B cell (primary cell): ENCODE data around the gene ADGRE1. TPM values are rescaled to one million over a fixed set of nuclear protein-coding genes. Genes with fewer than 3 reads are reported as not detected.

Source experiments
- ATAC-seq: fragments of 200-7000 bp; cut with Tn5 transposase; one replicate; pipeline ENCODE4 v1.10.0; 2021; ENCODE audit warnings: low read depth, mild to moderate bottlenecking, moderate number of reproducible peaks, moderate library complexity
- CTCF ChIA-PET: fragments of 350-600 bp; sonication (Branson Sonifier 250); formaldehyde crosslinking; loops from one replicate; lab custom pipeline; 2021; ENCODE audit warnings: antibody characterized with exemption, inconsistent platforms; lab: Charles Lee
- POLR2A ChIA-PET: fragments of 350-600 bp; sonication (Branson Sonifier 250); formaldehyde crosslinking; loops from one replicate; lab custom pipeline; 2021; ENCODE audit warnings: antibody characterized with exemption; lab: Charles Lee
- DNase-seq: peaks from one replicate; pipeline ENCODE4 v3.0.0; 2013
- H2AFZ ChIP-seq: 2 replicates; pipeline ENCODE4 v1.6.1; 2012; ENCODE audit warnings: mild to moderate bottlenecking, low read depth, low read length; ENCODE audit not compliant: insufficient read depth, poor library complexity, severe bottlenecking
- H3K27ac ChIP-seq, 2 donors: 1 replicate in 1 of 2; 2 replicates in 1 of 2; pipeline ENCODE4 v1.5.1; 2012 to 2013; ENCODE audit warnings: low read length in 2 of 2, mild to moderate bottlenecking in 2 of 2, moderate library complexity in 1 of 2
- H3K27me3 ChIP-seq, 4 experiments: fragments of 200-600 bp in 1 of 4; sonication (generic) in 1 of 4; replicated peaks in 1 of 4; 1 replicate in 2 of 4; 2 replicates in 2 of 4; pipeline versions ENCODE4 v1.6.1 to v1.7.0; 2013 to 2016; ENCODE audit warnings: low read length in 3 of 4, mild to moderate bottlenecking in 2 of 4, mixed read lengths in 1 of 4, moderate library complexity in 1 of 4; ENCODE audit not compliant: insufficient read depth in 4 of 4, control insufficient read depth in 3 of 4; ENCODE audit errors: control extremely low read depth in 1 of 4
- H3K36me3 ChIP-seq, 2 experiments: replicated peaks in 1 of 2; 1 replicate in 1 of 2; 2 replicates in 1 of 2; pipeline versions ENCODE4 v1.6.1 to v1.7.1; 2013; ENCODE audit warnings: low read length in 1 of 2; ENCODE audit not compliant: insufficient read depth in 2 of 2, control insufficient read depth in 1 of 2; ENCODE audit errors: control extremely low read depth in 1 of 2, extremely low read depth in 1 of 2
- H3K4me1 ChIP-seq, 2 donors: fragments of 200-600 bp in 1 of 2; sonication (generic) in 1 of 2; 1 replicate in 1 of 2; 2 replicates in 1 of 2; pipeline versions ENCODE4 v1.5.1 to v1.6.1; 2013 to 2017; ENCODE audit warnings: low read length in 2 of 2; ENCODE audit not compliant: control insufficient read depth in 2 of 2, insufficient read depth in 2 of 2
- H3K4me2 ChIP-seq: replicated peaks from 2 replicates; pipeline ENCODE3; 2012; ENCODE audit warnings: mild to moderate bottlenecking, low read depth, low read length; ENCODE audit not compliant: poor library complexity, severe bottlenecking
- H3K4me3 ChIP-seq, 5 experiments: fragments of 200-600 bp in 1 of 5; sonication (generic) in 1 of 5; 1 replicate in 3 of 5; 2 replicates in 2 of 5; pipeline versions ENCODE4 v1.5.1 to v1.7.0; 2011 to 2016; ENCODE audit warnings: low read length in 4 of 5, mild to moderate bottlenecking in 4 of 5, low read depth in 2 of 5, control low read depth in 1 of 5, moderate library complexity in 1 of 5; ENCODE audit not compliant: insufficient read depth in 1 of 5; ENCODE audit errors: control extremely low read depth in 1 of 5, extremely low read depth in 1 of 5
- H3K79me2 ChIP-seq: fragments of 200-600 bp; sonication (generic); one replicate; pipeline ENCODE4 v1.6.0; 2016; ENCODE audit warnings: low read length; ENCODE audit not compliant: control insufficient read depth, insufficient read depth
- H3K9ac ChIP-seq: fragments of 200-600 bp; sonication (generic); 2 replicates; pipeline ENCODE4 v1.6.1; 2017; ENCODE audit warnings: mild to moderate bottlenecking, low read length, moderate library complexity
- H3K9me3 ChIP-seq, 3 donors: one replicate each; pipeline versions ENCODE4 v1.6.1 to v1.7.1; 2013; ENCODE audit warnings: low read length in 2 of 3; ENCODE audit not compliant: control insufficient read depth in 2 of 3, insufficient read depth in 1 of 3; ENCODE audit errors: control extremely low read depth in 1 of 3
- H4K20me1 ChIP-seq: 2 replicates; pipeline ENCODE4 v1.6.0; 2012; ENCODE audit warnings: mild to moderate bottlenecking, low read length; ENCODE audit not compliant: insufficient read depth, control insufficient read depth, poor library complexity, severe bottlenecking
- H3K27ac Mint-ChIP-seq: one replicate; pipeline ENCODE4 v1.8.0; 2021; ENCODE audit warnings: mixed read lengths
- H3K27me3 Mint-ChIP-seq: one replicate; pipeline ENCODE4 v1.8.0; 2021; ENCODE audit warnings: mixed read lengths
- H3K4me1 Mint-ChIP-seq: one replicate; pipeline ENCODE4 v1.8.0; 2021; ENCODE audit warnings: mixed read lengths
- H3K4me3 Mint-ChIP-seq: one replicate; pipeline ENCODE4 v1.8.0; 2021; ENCODE audit warnings: mixed read lengths
- H3K9me3 Mint-ChIP-seq: one replicate; pipeline ENCODE4 v1.8.0; 2022; ENCODE audit warnings: mixed read lengths; ENCODE audit not compliant: insufficient read depth
- EZH2 ChIP-seq: IDR thresholded peaks from 2 replicates; pipeline ENCODE4 v1.6.1; 2012; ENCODE audit warnings: borderline replicate concordance, low read depth, mild to moderate bottlenecking, moderate library complexity, low read length; ENCODE audit not compliant: insufficient read depth, poor library complexity, severe bottlenecking
- WGBS: methylation state at CpG from one replicate; pipeline ENCODE4 v1.1.5; 2013; ENCODE audit warnings: missing lambda C conversion rate; ENCODE audit not compliant: insufficient coverage; 5-methylcytosine and 5-hydroxymethylcytosine counted together
- intact Hi-C: fragments of 100-400 bp; cut with micrococcal nuclease; formaldehyde crosslinking; loops from one replicate; pipeline ENCODE4 v1.10.0; 2022
- polyA plus RNA-seq: library from polyadenylated mRNA; depleted of rRNA; stranded (reverse); fragments of >200 nt; gene quantifications from 2 replicates; pipeline ENCODE4 v1.2.3, GENCODE V29; 2012
- total RNA-seq, 2 donors: library from RNA; stranded (reverse); fragments of 120-200 nt in 1 of 2; gene quantifications; 1 replicate in 1 of 2; 2 replicates in 1 of 2; pipeline versions ENCODE4 v1.2.3 to v1.2.4, GENCODE V29; 2013 to 2022
- TF ChIP-seq, protein P1 (sequence below): fragments of 200-600 bp; IDR thresholded peaks from one replicate; pipeline ENCODE4 v1.8.0; 2022; ENCODE audit warnings: antibody characterized with exemption, mild to moderate bottlenecking

Gene ADGRE1
- total and polyA plus RNA-seq, 2 donors (not counting 1 experiment from before 2014, with no cell fraction given), result 0.21 TPM; not detected in 1

DNA sequence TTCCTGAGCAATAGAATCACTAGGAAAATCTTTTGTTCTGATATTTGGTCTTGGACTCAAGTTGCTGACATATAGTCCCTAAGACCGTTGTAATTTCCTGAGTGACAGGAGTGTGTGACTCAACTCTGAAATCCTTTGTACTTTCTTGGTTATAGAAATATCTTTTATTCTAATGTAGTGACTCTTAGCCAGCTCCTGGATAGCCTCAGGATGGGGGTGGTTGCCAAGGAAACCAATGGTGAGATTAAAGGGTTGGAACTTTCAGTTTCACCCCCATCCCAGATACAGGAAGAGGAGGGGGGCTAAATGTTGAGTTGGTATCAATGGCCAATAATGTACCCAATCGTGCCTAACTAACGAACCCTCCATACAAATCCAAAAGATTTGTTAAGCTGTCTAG is 92.0 kb downstream of the ADGRE1 start:
- Histone ChIP-seq H3K36me3 (no peaks in the 10 kb centered on the region), H3K27me3 (no peaks in the 10 kb centered on the region), H3K4me1 (no peaks in the 10 kb centered on the region), H3K4me2 (no peak overlapping the region), H4K20me1 (no peaks in the 10 kb centered on the region), H2AFZ (no peak overlapping the region), H3K79me2 (no peaks in the 10 kb centered on the region), H3K9ac (no peak overlapping the region), H3K27ac (no peak overlapping the region), H3K4me3 (no peak overlapping the region), H3K9me3 (peaks cover 4 to 24% (median 23%) of the 10 kb centered on the region in 3 donors)
- Mint-ChIP-seq H3K4me1 (no peaks in the 10 kb centered on the region), H3K9me3 (peaks cover 14% of the 10 kb centered on the region), H3K27me3 (peaks cover 17% of the 10 kb centered on the region), H3K4me3 (no peak overlapping the region), H3K27ac (no peak overlapping the region)
- intact Hi-C loops, result no loop called here
- ChIA-PET CTCF (no interaction called here), POLR2A (no interaction called here)
- TF ChIP-seq, protein P1, sequence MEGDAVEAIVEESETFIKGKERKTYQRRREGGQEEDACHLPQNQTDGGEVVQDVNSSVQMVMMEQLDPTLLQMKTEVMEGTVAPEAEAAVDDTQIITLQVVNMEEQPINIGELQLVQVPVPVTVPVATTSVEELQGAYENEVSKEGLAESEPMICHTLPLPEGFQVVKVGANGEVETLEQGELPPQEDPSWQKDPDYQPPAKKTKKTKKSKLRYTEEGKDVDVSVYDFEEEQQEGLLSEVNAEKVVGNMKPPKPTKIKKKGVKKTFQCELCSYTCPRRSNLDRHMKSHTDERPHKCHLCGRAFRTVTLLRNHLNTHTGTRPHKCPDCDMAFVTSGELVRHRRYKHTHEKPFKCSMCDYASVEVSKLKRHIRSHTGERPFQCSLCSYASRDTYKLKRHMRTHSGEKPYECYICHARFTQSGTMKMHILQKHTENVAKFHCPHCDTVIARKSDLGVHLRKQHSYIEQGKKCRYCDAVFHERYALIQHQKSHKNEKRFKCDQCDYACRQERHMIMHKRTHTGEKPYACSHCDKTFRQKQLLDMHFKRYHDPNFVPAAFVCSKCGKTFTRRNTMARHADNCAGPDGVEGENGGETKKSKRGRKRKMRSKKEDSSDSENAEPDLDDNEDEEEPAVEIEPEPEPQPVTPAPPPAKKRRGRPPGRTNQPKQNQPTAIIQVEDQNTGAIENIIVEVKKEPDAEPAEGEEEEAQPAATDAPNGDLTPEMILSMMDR, result no peak
- no peak for TF ChIP-seq EZH2
- ATAC-seq (no peak), DNase-seq (no peak)
- WGBS, result no CpG with 5 or more reads among the region's 3 CpGs

DNA sequence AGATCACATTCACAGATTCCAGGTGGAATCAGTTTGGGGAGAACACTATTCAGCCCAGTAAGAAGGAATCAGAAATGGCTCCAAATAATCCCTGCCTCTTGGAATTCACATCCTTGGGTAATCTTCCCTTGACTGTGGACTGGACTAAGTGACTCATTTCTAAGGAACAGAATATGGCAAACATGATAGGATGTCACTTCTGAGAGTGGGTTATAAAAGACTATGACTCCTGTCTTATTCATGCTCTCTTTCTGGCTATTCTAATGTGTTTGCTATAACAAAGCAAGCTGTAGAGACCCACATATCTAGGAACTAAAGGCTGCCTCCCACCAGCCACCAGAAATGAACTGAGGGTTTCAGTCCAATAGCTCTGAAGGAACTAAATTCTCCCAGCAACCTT is 96.1 kb downstream of the ADGRE1 start:
- Histone ChIP-seq H3K27ac (no peak overlapping the region), H3K4me1 (no peaks in the 10 kb centered on the region), H2AFZ (no peak overlapping the region), H3K36me3 (no peaks in the 10 kb centered on the region), H3K4me2 (no peak overlapping the region), H3K27me3 (no peaks in the 10 kb centered on the region), H3K79me2 (no peaks in the 10 kb centered on the region), H3K9ac (no peak overlapping the region), H3K4me3 (no peak overlapping the region), H4K20me1 (no peaks in the 10 kb centered on the region), H3K9me3 (peaks cover 8 to 34% (median 23%) of the 10 kb centered on the region in 3 donors)
- ChIA-PET POLR2A (no interaction called here), CTCF (interaction anchor here (0.5 kb wide), 1 partner anchor 1031 kb away, joined by 5 read pairs; no protein-coding TSS in a partner anchor)
- Mint-ChIP-seq H3K27ac (no peak overlapping the region), H3K27me3 (peaks cover 15% of the 10 kb centered on the region), H3K4me3 (no peak overlapping the region), H3K4me1 (no peaks in the 10 kb centered on the region), H3K9me3 (peaks cover 16% of the 10 kb centered on the region)
- DNase-seq (no peak), ATAC-seq (no peak)
- intact Hi-C loops, result no loop called here
- TF ChIP-seq, protein P1, result no peak
- no peak for TF ChIP-seq EZH2
